HepG2 (cell line): ENCODE measurements around the gene KCNMA1.

Experiments used
- ASH2L ChIP-seq: fragments of 300-600, 200-600 bp; sonication (generic); IDR thresholded peaks from 2 replicates; pipeline ENCODE4 v1.7.0; 2017; ENCODE audit warnings: low read depth, mild to moderate bottlenecking, moderate library complexity, mixed read lengths, low read length; ENCODE audit not compliant: insufficient read length
- ETS1 ChIP-seq: sonication (generic); formaldehyde crosslinking; IDR thresholded peaks from 2 replicates; pipeline ENCODE4 v1.4.0; 2020; ENCODE audit warnings: missing genetic modification reagents
- TCF7 ChIP-seq: sonication (generic); IDR thresholded peaks from 2 replicates; pipeline ENCODE4 v1.6.1; 2016; ENCODE audit warnings: antibody characterized with exemption, low read depth
- THAP9 ChIP-seq: sonication (generic); formaldehyde crosslinking; IDR thresholded peaks from 2 replicates; pipeline ENCODE4; 2020; ENCODE audit warnings: missing genetic modification reagents, mild to moderate bottlenecking, borderline replicate concordance
- ZBTB34 ChIP-seq: sonication (generic); formaldehyde crosslinking; IDR thresholded peaks from 2 replicates; pipeline ENCODE4 v1.8.0; 2022; ENCODE audit warnings: mild to moderate bottlenecking, missing genetic modification reagents
- ZBTB8A ChIP-seq: sonication (generic); formaldehyde crosslinking; IDR thresholded peaks from 2 replicates; pipeline ENCODE4 v1.4.0; 2020; ENCODE audit warnings: mild to moderate bottlenecking, low read depth, missing genetic modification reagents, borderline replicate concordance

GRCh38 chr10:77393411-77393810 is 244.2 kb downstream of the KCNMA1 start:
- TF ChIP-seq ZBTB34 (CRISPR knock-in tag) (no peak), TCF7 (no peak), ETS1 (CRISPR knock-in tag) (no peak), THAP9 (CRISPR knock-in tag) (no peak), ASH2L (no peak), ZBTB8A (no peak)
